Measurements from ENCODE around the gene AIFM2.
"Not testable (repeated sequence)": the region's sequence is repeated elsewhere in the genome, so short reads cannot be mapped to it uniquely, and the experiment has no call there.

AIFM2 gene

GRCh38 chr10:70087616-70088307 lies 44.9 kb downstream of the AIFM2 start:
- no peak overlapping the region for H3K4me3 ChIP-seq (replicated peaks; ENCODE audit: low read depth, low read length)
- H3K27me3 ChIP-seq (replicated peaks; ENCODE audit: control insufficient read depth, insufficient read depth, low read length), result no peaks in the 10 kb centered on the region; the same call in 1 of the 2 replicates
- no peaks in the 10 kb centered on the region for H3K36me3 ChIP-seq (ENCODE audit: control insufficient read depth, insufficient read depth, low read length)
- no peak for DNase-seq (ENCODE audit: extremely low read depth, insufficient read length)
- no peak for TF ChIP-seq CTCF (IDR thresholded peaks at IDR 0.05; ENCODE audit: insufficient read depth, low read length, poor library complexity, severe bottlenecking)

- DNase-seq (ENCODE audit: extremely low read depth, insufficient read length), result no peak
- Histone ChIP-seq H3K4me3 (replicated peaks; ENCODE audit: low read depth, low read length) (no peak overlapping the region), H3K36me3 (ENCODE audit: control insufficient read depth, insufficient read depth, low read length) (no peaks in the 10 kb centered on the region), H3K27me3 (replicated peaks; ENCODE audit: control insufficient read depth, insufficient read depth, low read length) (no peaks in the 10 kb centered on the region; the same call in 1 of the 2 replicates)
- no peak for TF ChIP-seq CTCF (IDR thresholded peaks at IDR 0.05; ENCODE audit: insufficient read depth, low read length, poor library complexity, severe bottlenecking)
Observed at GRCh38 chr10:70085975-70086613, 46.5 kb downstream of the AIFM2 start.

- no peak for TF ChIP-seq CTCF (IDR thresholded peaks at IDR 0.05; ENCODE audit: insufficient read depth, low read length, poor library complexity, severe bottlenecking)
- DNase-seq (ENCODE audit: extremely low read depth, insufficient read length), result no peak
- no peaks in the 10 kb centered on the region for H3K36me3 ChIP-seq (ENCODE audit: control insufficient read depth, insufficient read depth, low read length)
- no peaks in the 10 kb centered on the region; the same call in 1 of the 2 replicates for H3K27me3 ChIP-seq (replicated peaks; ENCODE audit: control insufficient read depth, insufficient read depth, low read length)
- H3K4me3 ChIP-seq (replicated peaks; ENCODE audit: low read depth, low read length), result no peak overlapping the region
Observed at GRCh38 chr10:70084189-70084588, 48.4 kb downstream of the AIFM2 start.

- not testable (repeated sequence) for H3K36me3 ChIP-seq (ENCODE audit: control insufficient read depth, insufficient read depth, low read length); DNase-seq (ENCODE audit: extremely low read depth, insufficient read length); H3K4me3 ChIP-seq (replicated peaks; ENCODE audit: low read depth, low read length); H3K27me3 ChIP-seq (replicated peaks; ENCODE audit: control insufficient read depth, insufficient read depth, low read length)
Observed at GRCh38 chr10:70080789-70081188, 51.8 kb downstream of the AIFM2 start.

- DNase-seq (ENCODE audit: extremely low read depth, insufficient read length), result no peak
- no peak overlapping the region for H3K4me3 ChIP-seq (replicated peaks; ENCODE audit: low read depth, low read length)
- H3K36me3 ChIP-seq (ENCODE audit: control insufficient read depth, insufficient read depth, low read length), result no peaks in the 10 kb centered on the region
- TF ChIP-seq CTCF (IDR thresholded peaks at IDR 0.05; ENCODE audit: insufficient read depth, low read length, poor library complexity, severe bottlenecking), result no peak
- no peaks in the 10 kb centered on the region; the same call in 1 of the 2 replicates for H3K27me3 ChIP-seq (replicated peaks; ENCODE audit: control insufficient read depth, insufficient read depth, low read length)
Observed at GRCh38 chr10:70078937-70079336, 53.7 kb downstream of the AIFM2 start.

- H3K4me3 ChIP-seq (replicated peaks; ENCODE audit: low read depth, low read length), result no peak overlapping the region
- DNase-seq (ENCODE audit: extremely low read depth, insufficient read length), result no peak
- TF ChIP-seq CTCF (IDR thresholded peaks at IDR 0.05; ENCODE audit: insufficient read depth, low read length, poor library complexity, severe bottlenecking), result no peak
- no peaks in the 10 kb centered on the region for H3K36me3 ChIP-seq (ENCODE audit: control insufficient read depth, insufficient read depth, low read length)
- H3K27me3 ChIP-seq (replicated peaks; ENCODE audit: control insufficient read depth, insufficient read depth, low read length), result no peaks in the 10 kb centered on the region; the same call in 1 of the 2 replicates
Observed at GRCh38 chr10:70078329-70078728, 54.3 kb downstream of the AIFM2 start.
